Raji (cell line): ENCODE results near the gene DDIT4L.

Experiments
- POLR2A ChIP-seq: IDR thresholded peaks from 2 replicates; pipeline ENCODE4 v1.6.1; 2011; ENCODE audit warnings: low read depth, low read length, control low read depth; ENCODE audit not compliant: insufficient read depth

Gene DDIT4L

DNA sequence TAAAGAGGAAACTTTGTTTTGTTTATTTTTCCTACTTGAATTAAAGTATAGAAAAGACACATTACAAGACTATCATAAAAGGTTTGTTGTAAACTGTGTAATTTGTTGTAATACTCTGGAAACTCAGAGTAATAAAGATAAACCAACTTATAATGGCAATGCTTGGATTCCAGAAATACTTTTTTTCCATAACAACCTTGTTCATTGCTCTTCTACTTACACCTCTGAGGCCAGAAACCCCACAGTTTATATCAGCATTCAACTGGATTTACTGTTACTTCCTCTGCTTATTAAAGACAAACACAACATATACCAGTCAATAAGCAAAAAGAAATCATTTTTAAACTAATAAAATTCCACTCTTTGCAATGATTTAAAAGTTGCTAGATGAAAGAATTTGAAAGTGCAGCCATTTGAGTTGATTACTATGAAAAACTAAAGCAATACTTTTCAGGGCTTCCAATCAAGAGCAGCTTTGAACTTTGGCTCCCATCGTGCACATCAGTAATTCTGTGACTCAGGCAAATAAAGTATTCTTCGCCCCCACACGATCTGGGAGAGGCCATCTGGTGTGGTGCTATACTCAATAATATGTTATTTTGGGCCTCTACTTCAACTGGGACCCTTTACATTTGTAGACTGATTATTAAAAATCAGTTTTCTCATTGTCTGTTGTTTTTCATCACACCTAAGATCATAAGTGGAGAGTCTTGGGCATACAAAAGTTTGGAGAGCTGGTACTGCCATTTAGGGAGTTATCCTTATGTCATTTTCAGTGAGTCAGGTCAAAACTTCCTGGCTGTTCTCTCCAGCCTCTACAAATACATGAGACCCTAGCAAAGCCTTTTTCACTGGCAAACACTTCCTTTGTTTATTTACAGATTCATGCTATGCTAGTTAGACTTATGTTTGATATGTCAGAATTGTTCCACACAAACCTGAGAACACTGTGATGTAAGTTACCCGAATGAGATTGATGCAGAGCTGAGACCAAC is 20.5 kb downstream of the DDIT4L start:
- no peak for TF ChIP-seq POLR2A

DNA sequence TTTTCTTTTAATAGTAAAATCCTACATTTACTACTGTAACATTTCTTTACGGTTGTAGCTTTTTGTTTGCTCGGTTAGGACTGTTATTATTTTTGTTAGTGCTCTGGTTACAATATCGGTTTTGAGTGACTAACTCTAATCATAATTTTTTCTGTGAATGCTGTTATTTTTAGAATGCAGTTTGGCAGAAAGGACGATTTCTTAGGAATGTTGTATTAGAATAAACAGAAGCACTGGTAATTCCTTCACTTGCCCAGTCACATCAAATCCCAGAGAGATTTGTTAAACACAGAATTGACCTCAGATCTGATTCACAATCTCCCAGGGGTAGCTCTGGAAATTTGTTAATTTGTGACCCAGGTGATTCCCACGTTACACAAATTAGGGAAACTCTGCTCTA is 21.7 kb downstream of the DDIT4L start:
- TF ChIP-seq POLR2A, result no peak

DNA sequence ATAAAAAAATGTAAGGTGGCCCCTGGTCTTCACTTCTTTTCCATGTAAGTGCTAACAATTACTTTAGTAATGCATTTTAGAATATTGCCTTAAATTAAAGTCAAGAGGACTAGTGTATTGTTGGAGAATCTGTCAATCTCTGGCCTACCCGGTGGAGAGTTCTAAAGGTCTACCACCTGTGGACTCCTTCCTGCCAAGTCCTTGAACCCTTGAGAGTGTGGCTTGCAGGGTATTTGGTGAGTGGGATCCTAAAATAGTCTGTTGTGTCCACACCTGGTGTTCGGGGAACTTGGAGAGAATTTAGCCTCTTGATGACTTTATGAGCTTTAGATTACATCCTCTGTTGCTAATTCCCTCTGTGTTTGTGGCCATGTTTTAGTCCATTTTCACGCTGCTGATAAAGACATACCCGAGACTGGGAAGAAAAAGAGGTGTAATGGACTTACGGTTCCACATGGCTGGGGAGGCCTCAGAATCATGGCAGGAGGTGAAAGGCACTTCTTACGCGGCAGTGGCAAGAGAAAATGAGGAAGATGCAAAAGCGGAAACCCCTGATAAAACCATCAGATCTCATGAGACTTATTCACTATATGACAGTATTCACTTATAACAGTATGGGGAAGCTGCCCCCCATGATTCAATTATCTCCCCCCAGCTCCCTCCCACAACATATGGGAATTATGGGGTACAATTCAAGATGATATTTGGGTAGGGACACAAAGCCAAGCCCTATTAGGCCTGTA is 23.8 kb downstream of the DDIT4L start:
- no peak for TF ChIP-seq POLR2A

DNA sequence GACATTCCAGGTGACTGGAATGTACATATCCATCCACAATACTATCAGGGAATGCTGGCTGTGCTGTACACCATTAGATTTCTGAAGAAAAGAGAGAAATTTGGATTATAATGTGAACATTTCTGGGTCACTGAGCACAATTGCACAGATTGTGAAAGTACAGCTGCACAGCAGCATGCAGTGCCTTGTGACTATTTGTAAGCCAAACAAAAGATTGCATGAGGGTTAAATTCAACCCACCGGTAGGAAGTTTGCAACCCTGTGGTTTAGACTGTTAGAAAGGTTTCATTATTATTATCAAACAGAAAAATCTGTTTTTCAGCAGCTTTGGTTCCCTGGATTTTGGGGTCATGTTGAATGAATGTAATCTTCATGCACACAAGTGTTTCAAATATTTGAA is 24.5 kb downstream of the DDIT4L start:
- TF ChIP-seq POLR2A, result no peak

DNA sequence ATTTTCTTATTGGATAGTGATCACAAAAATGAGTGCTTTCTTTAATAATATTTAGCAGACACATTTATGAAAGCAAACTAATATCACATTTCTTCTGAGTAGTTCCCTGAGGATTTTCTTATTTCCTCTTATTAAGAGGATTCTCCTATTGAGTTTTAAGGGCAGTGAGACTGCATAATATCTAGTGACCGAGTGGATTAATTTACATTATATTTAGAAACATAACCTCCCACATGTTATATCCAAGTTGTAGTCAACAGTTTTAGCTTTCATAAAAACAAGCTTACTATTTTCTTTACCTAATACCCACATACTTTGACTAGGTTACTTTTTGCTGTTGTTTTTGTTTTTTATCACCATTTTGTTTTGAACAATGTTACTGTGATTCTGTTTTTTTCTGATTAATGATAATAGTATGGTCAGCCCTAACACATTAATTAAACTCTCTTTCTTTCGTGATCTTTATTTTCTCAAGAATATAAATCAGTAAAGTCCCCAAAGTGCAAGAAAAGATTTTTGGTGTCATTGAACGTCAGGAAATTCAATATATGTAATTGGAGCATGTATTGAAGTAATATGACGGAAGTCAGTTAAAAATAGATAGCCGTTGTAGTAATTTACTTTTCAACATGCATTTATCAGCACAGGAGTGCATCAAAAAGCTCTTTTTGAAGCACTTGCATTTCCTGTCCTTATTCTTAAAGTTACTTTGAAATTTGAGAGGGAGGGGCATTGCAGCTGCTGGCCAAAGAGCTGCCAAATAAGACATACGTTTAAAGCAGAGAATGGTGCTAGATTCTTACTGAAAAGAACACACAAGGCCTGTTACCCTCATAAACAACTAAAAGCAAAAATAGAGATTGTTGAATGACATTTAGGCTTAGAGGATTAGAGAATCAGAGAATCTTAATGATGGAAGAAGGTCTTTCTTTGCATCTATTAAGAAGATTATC is 25.2 kb downstream of the DDIT4L start:
- TF ChIP-seq POLR2A, result no peak

DNA sequence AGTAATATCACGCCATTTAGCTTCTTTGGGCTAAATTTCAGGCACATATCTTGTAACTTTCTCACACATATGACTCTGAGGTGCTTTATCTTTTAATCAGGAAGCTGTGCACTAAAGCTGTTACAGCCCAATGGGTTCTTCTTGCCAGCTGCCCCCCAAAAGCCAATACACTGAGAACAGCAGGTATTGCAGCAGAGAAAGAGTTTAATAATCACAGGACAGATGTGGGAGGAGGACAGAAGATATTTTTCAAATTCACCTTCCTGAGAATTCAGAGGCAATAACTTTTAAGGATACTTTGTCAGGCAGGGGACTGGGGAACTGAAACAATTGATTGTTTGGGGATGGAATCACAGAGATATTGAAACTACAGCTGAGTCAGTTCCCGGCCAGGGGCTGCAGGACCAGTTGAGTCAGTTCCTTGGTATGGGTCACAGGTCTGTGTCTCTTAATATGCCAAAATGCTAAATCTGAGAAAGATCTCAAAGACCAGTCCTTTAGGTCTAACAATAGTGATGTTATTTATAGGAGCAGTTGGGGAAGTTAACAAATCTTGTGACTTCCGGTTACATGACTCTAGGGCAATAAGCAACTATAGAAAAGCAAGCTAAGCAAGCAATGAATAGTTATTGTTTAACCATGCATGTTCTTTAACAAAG is 28.1 kb downstream of the DDIT4L start:
- no peak for TF ChIP-seq POLR2A

DNA sequence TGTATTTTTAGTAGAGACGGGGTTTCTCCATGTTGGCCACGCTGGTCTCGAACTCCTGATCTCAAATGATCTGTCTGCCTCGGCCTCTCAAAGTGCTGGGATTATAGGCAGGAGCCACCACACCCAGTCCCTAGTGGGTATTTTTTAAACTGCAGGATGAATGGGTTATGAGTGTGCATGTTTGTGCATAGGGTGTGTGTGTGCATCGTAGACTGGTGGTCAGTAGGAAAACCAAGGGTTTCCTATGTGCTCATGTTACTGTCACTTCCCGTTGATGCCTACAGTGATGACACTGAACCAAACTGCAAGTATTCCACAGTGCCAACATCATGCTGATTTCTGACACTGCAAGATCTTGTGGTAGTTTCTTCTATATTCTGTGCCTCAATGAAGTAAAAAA is 41.1 kb downstream of the DDIT4L start:
- no peak for TF ChIP-seq POLR2A

DNA sequence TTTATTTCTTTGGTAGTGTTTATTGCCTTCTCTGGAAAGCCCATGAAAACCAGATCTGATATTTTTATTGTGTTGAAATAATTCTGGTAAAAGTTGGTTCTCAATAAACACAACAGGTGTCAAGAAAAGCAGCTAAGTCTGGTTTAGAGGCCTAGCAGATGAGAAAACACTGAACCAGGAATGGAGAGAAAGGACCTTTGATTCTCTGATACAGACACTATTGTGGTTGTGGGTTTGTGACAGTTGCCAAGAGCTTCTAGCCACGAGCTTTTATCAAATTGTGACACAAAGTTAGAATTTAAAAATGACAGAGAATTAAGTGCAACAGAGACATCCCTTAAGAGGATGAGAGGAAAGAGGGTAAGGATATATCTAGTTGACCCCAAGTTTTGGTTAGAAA is 42.6 kb downstream of the DDIT4L start:
- no peak for TF ChIP-seq POLR2A

DNA sequence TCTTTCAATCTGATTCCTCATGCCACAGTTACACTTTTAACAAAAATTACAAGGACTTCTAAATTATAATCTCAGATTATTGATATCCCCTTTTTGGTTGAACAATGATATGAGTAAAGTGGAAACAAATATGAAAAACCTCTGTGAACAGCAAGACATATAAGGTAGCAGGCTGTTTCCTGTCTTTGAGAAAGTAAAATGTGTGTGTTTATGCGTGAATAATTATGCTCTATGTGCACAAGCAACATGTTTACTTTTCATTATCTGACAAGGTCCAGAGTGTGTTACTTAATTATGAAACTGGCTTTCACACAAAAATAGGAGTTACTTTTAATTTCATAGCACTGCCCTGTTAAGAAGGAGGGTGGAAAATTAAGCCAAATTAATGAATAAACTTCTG is 43.1 kb downstream of the DDIT4L start:
- no peak for TF ChIP-seq POLR2A

DNA sequence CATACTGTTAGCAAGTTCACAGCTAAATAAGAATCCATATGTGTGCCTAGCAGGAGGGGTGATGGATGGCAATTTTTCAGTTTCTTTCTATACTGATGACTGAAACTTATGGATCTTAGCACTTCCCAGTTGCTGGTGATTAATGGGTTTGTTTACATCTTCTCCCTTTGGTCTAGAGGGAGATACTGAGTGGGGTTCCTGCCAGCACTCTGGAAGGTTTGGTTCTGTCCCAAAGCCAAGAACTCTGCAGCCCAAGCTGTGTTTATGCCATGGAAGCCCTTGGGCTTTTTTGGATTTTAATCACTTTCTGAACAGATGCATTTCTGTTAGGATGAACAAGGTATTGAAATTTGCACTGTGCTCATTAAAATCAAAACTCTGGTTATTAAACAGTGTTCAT is 43.5 kb downstream of the DDIT4L start:
- no peak for TF ChIP-seq POLR2A
